ENCODE results near the gene ZNF473. TPM values are rescaled to one million over a fixed set of nuclear protein-coding genes. Genes with fewer than 3 reads are reported as not detected.
A peak's percentile ranks its signal among the peaks of the same experiment; 100 is the strongest.
"Not testable (repeated sequence)": the region's sequence is repeated elsewhere in the genome, so short reads cannot be mapped to it uniquely, and the experiment has no call there.

The ZNF473 gene
- polyA plus RNA-seq, 1 donor, result 6.7 TPM

- no CpG with 5 or more reads among the region's 7 CpGs for WGBS (ENCODE audit: insufficient coverage, low lambda C conversion rate)
- Histone ChIP-seq H3K9me3 (ENCODE audit: control insufficient read depth, low read depth, low read length) (peaks cover 37% of the 10 kb centered on the region), H3K4me1 (ENCODE audit: control insufficient read depth, insufficient read depth, low read length) (peaks cover 2% of the 10 kb centered on the region), H3K27ac (ENCODE audit: low read length) (no peak overlapping the region), H3K36me3 (ENCODE audit: control insufficient read depth, insufficient read depth, low read length) (peaks cover 73% of the 10 kb centered on the region), H3K27me3 (ENCODE audit: control insufficient read depth, insufficient read depth, low read length) (no peaks in the 10 kb centered on the region), H3K4me3 (ENCODE audit: low read length) (no peak overlapping the region)
- DNase-seq, result no peak
Measured at GRCh38 chr19:50044922-50045321, 19.1 kb downstream of the ZNF473 start.

GRCh38 chr19:50046649-50047503 lies 21.1 kb downstream of the ZNF473 start:
- Histone ChIP-seq H3K27me3 (ENCODE audit: control insufficient read depth, insufficient read depth, low read length) (no peaks in the 10 kb centered on the region), H3K36me3 (ENCODE audit: control insufficient read depth, insufficient read depth, low read length) (peaks cover 54% of the 10 kb centered on the region), H3K9me3 (ENCODE audit: control insufficient read depth, low read depth, low read length) (peaks cover 37% of the 10 kb centered on the region), H3K4me1 (ENCODE audit: control insufficient read depth, insufficient read depth, low read length) (peaks cover 4% of the 10 kb centered on the region), H3K27ac (ENCODE audit: low read length) (no peak overlapping the region), H3K4me3 (ENCODE audit: low read length) (no peak overlapping the region)
- no peak for DNase-seq
- WGBS (ENCODE audit: insufficient coverage, low lambda C conversion rate), result no CpG with 5 or more reads among the region's 14 CpGs

GRCh38 chr19:50047671-50048070 lies 21.9 kb downstream of the ZNF473 start:
- WGBS (ENCODE audit: insufficient coverage, low lambda C conversion rate), result no CpG with 5 or more reads among the region's 4 CpGs
- no peak for DNase-seq
- Histone ChIP-seq H3K36me3 (ENCODE audit: control insufficient read depth, insufficient read depth, low read length) (peaks cover 46% of the 10 kb centered on the region), H3K27me3 (ENCODE audit: control insufficient read depth, insufficient read depth, low read length) (no peaks in the 10 kb centered on the region), H3K4me1 (ENCODE audit: control insufficient read depth, insufficient read depth, low read length) (peaks cover 4% of the 10 kb centered on the region), H3K27ac (ENCODE audit: low read length) (no peak overlapping the region), H3K4me3 (ENCODE audit: low read length) (no peak overlapping the region), H3K9me3 (ENCODE audit: control insufficient read depth, low read depth, low read length) (peaks cover 34% of the 10 kb centered on the region)

GRCh38 chr19:50050406-50051227 lies 24.8 kb downstream of the ZNF473 start:
- peaks cover 4% of the 10 kb centered on the region for H3K4me1 ChIP-seq (ENCODE audit: control insufficient read depth, insufficient read depth, low read length)
- peak overlapping the region; percentile 34 for H3K4me3 ChIP-seq (ENCODE audit: low read length)
- H3K27me3 ChIP-seq (ENCODE audit: control insufficient read depth, insufficient read depth, low read length), result no peaks in the 10 kb centered on the region
- H3K36me3 ChIP-seq (ENCODE audit: control insufficient read depth, insufficient read depth, low read length), result peaks cover 19% of the 10 kb centered on the region
- H3K27ac ChIP-seq (ENCODE audit: low read length), result peak overlapping the region; percentile 13
- 20% methylated on average over 1 of the region's 52 CpGs for WGBS (ENCODE audit: insufficient coverage, low lambda C conversion rate)
- DNase-seq, result peak; percentile 64 to 81
- peaks cover 10% of the 10 kb centered on the region for H3K9me3 ChIP-seq (ENCODE audit: control insufficient read depth, low read depth, low read length)

GRCh38 chr19:50051228-50051895 lies 25.6 kb downstream of the ZNF473 start:
- 8% methylated on average over 7 of the region's 16 CpGs for WGBS (ENCODE audit: insufficient coverage, low lambda C conversion rate)

GRCh38 chr19:50051964-50052363 lies 26.2 kb downstream of the ZNF473 start:
- H3K9me3 ChIP-seq (ENCODE audit: control insufficient read depth, low read depth, low read length), result no peaks in the 10 kb centered on the region
- no peak for DNase-seq
- no peak overlapping the region for H3K4me3 ChIP-seq (ENCODE audit: low read length)
- no peaks in the 10 kb centered on the region for H3K27me3 ChIP-seq (ENCODE audit: control insufficient read depth, insufficient read depth, low read length)
- WGBS (ENCODE audit: insufficient coverage, low lambda C conversion rate), result 80% methylated on average over 4 of the region's 8 CpGs
- peaks cover 7% of the 10 kb centered on the region for H3K36me3 ChIP-seq (ENCODE audit: control insufficient read depth, insufficient read depth, low read length)
- H3K27ac ChIP-seq (ENCODE audit: low read length), result no peak overlapping the region
- H3K4me1 ChIP-seq (ENCODE audit: control insufficient read depth, insufficient read depth, low read length), result peaks cover 4% of the 10 kb centered on the region

More at GRCh38 chr19:50051228-50051895, 25.6 kb downstream of the ZNF473 start:
- peak overlapping the region; percentile 34 for H3K4me3 ChIP-seq (ENCODE audit: low read length)
- H3K4me1 ChIP-seq (ENCODE audit: control insufficient read depth, insufficient read depth, low read length); H3K27ac ChIP-seq (ENCODE audit: low read length); H3K9me3 ChIP-seq (ENCODE audit: control insufficient read depth, low read depth, low read length); H3K27me3 ChIP-seq (ENCODE audit: control insufficient read depth, insufficient read depth, low read length); DNase-seq: not testable (repeated sequence)
- peaks cover 12% of the 10 kb centered on the region for H3K36me3 ChIP-seq (ENCODE audit: control insufficient read depth, insufficient read depth, low read length)

- WGBS (ENCODE audit: insufficient coverage, low lambda C conversion rate), result no CpG with 5 or more reads among the region's 4 CpGs
- no peak overlapping the region for H3K4me3 ChIP-seq (ENCODE audit: low read length)
Measured at GRCh38 chr19:50053119-50053518, 27.3 kb downstream of the ZNF473 start.

GRCh38 chr19:50058425-50058824 lies 32.6 kb downstream of the ZNF473 start:
- no peak overlapping the region for H3K4me3 ChIP-seq (ENCODE audit: low read length)
- H3K27ac ChIP-seq (ENCODE audit: low read length), result no peak overlapping the region
- H3K36me3 ChIP-seq (ENCODE audit: control insufficient read depth, insufficient read depth, low read length), result no peaks in the 10 kb centered on the region
- no peak for DNase-seq
- H3K9me3 ChIP-seq (ENCODE audit: control insufficient read depth, low read depth, low read length), result peaks cover 13% of the 10 kb centered on the region
- WGBS (ENCODE audit: insufficient coverage, low lambda C conversion rate), result no CpG with 5 or more reads among the region's 2 CpGs
- no peaks in the 10 kb centered on the region for H3K27me3 ChIP-seq (ENCODE audit: control insufficient read depth, insufficient read depth, low read length)
- no peaks in the 10 kb centered on the region for H3K4me1 ChIP-seq (ENCODE audit: control insufficient read depth, insufficient read depth, low read length)

More at GRCh38 chr19:50053119-50053518, 27.3 kb downstream of the ZNF473 start:
- Histone ChIP-seq H3K27ac (ENCODE audit: low read length) (no peak overlapping the region), H3K4me1 (ENCODE audit: control insufficient read depth, insufficient read depth, low read length) (peaks cover 4% of the 10 kb centered on the region), H3K9me3 (ENCODE audit: control insufficient read depth, low read depth, low read length) (no peaks in the 10 kb centered on the region), H3K36me3 (ENCODE audit: control insufficient read depth, insufficient read depth, low read length) (no peaks in the 10 kb centered on the region), H3K27me3 (ENCODE audit: control insufficient read depth, insufficient read depth, low read length) (no peaks in the 10 kb centered on the region)
- no peak for DNase-seq

GRCh38 chr19:50059045-50059444 lies 33.2 kb downstream of the ZNF473 start:
- Histone ChIP-seq H3K27me3 (ENCODE audit: control insufficient read depth, insufficient read depth, low read length) (no peaks in the 10 kb centered on the region), H3K4me1 (ENCODE audit: control insufficient read depth, insufficient read depth, low read length) (no peaks in the 10 kb centered on the region), H3K4me3 (ENCODE audit: low read length) (no peak overlapping the region), H3K36me3 (ENCODE audit: control insufficient read depth, insufficient read depth, low read length) (no peaks in the 10 kb centered on the region), H3K27ac (ENCODE audit: low read length) (no peak overlapping the region), H3K9me3 (ENCODE audit: control insufficient read depth, low read depth, low read length) (peaks cover 13% of the 10 kb centered on the region)
- DNase-seq, result no peak
- WGBS (ENCODE audit: insufficient coverage, low lambda C conversion rate), result no CpG with 5 or more reads among the region's 6 CpGs

GRCh38 chr19:50060107-50060506 lies 34.3 kb downstream of the ZNF473 start:
- no CpG with 5 or more reads among the region's 15 CpGs for WGBS (ENCODE audit: insufficient coverage, low lambda C conversion rate)
- no peaks in the 10 kb centered on the region for H3K36me3 ChIP-seq (ENCODE audit: control insufficient read depth, insufficient read depth, low read length)
- no peaks in the 10 kb centered on the region for H3K27me3 ChIP-seq (ENCODE audit: control insufficient read depth, insufficient read depth, low read length)
- H3K27ac ChIP-seq (ENCODE audit: low read length), result no peak overlapping the region
- H3K4me3 ChIP-seq (ENCODE audit: low read length), result no peak overlapping the region
- H3K4me1 ChIP-seq (ENCODE audit: control insufficient read depth, insufficient read depth, low read length), result no peaks in the 10 kb centered on the region
- DNase-seq, result no peak
- peaks cover 13% of the 10 kb centered on the region for H3K9me3 ChIP-seq (ENCODE audit: control insufficient read depth, low read depth, low read length)
